Ovary (tissue), 3 donors: ENCODE measurements around the gene NUP93.

Source experiments
- POLR2A ChIP-seq: fragments of 450-650 bp; IDR thresholded peaks from one replicate; pipeline ENCODE4 v1.6.1; 2017; ENCODE audit warnings: antibody characterized with exemption, mild to moderate bottlenecking, moderate library complexity
- TF ChIP-seq, protein P1 (sequence below), 3 donors: fragments of 450-650 bp in 2 of 3; fragments of 200-600 bp in 1 of 3; IDR thresholded peaks; one replicate each; pipeline versions ENCODE4 v1.5.1 to v1.8.0; 2016 to 2022; ENCODE audit warnings: antibody characterized with exemption in 3 of 3, mild to moderate bottlenecking in 1 of 3
- donor health status: DM: no; HTN: no; CAD: no.

DNA sequence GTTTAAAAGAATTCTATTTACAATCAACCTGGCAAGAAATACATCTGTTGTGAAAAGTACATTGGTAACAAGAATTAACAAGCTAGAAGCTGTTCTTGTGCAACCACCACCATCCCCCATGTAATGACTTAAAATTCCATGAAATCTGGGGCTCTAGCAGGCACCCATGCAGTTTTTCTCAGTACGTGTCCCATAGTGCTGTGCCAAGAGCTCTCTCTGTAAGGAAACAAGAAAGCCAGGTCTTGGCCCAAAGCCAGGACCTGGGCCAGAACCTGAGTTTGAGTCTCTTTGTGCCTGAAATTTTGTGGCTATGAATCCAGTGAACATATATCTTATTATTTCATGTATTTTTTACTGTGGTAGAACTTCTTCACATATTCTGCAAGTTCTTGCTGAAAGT, 46.6 kb downstream of the NUP93 start:
- TF ChIP-seq, protein P1, sequence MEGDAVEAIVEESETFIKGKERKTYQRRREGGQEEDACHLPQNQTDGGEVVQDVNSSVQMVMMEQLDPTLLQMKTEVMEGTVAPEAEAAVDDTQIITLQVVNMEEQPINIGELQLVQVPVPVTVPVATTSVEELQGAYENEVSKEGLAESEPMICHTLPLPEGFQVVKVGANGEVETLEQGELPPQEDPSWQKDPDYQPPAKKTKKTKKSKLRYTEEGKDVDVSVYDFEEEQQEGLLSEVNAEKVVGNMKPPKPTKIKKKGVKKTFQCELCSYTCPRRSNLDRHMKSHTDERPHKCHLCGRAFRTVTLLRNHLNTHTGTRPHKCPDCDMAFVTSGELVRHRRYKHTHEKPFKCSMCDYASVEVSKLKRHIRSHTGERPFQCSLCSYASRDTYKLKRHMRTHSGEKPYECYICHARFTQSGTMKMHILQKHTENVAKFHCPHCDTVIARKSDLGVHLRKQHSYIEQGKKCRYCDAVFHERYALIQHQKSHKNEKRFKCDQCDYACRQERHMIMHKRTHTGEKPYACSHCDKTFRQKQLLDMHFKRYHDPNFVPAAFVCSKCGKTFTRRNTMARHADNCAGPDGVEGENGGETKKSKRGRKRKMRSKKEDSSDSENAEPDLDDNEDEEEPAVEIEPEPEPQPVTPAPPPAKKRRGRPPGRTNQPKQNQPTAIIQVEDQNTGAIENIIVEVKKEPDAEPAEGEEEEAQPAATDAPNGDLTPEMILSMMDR (IDR thresholded peaks at IDR 0.05), result no peak
- no peak for TF ChIP-seq POLR2A
